ENCODE results near the gene OR2G3. TPM values are rescaled to one million over a fixed set of nuclear protein-coding genes. Genes with fewer than 3 reads are reported as not detected.

The OR2G3 gene
- total RNA-seq, 2 experiments from 2014 or later: not detected

- DNase-seq: no peak
- ChIA-PET CTCF (no interaction called here), POLR2A (no interaction called here)
- Mint-ChIP-seq H3K9me3 (peaks cover 2% of the 10 kb centered on the region), H3K36me3 (no peaks in the 10 kb centered on the region), H3K4me1 (ENCODE audit: low read depth) (no peaks in the 10 kb centered on the region), H3K4me3 (no peak overlapping the region), H3K27me3 (peaks cover 38% of the 10 kb centered on the region), H3K27ac (no peak overlapping the region)
- intact Hi-C loops (cut with micrococcal nuclease): no loop called here
Measured at GRCh38 chr1:247638781-247639180, 33.4 kb downstream of the OR2G3 start.

GRCh38 chr1:247639381-247639981, 34.1 kb downstream of the OR2G3 start:
- peak; percentile 37 for DNase-seq
- ChIA-PET POLR2A (no interaction called here), CTCF (no interaction called here)
- H3K4me1 Mint-ChIP-seq (ENCODE audit: low read depth): no peaks in the 10 kb centered on the region
- peaks cover 2% of the 10 kb centered on the region for H3K9me3 Mint-ChIP-seq
- intact Hi-C loops (cut with micrococcal nuclease): no loop called here
- H3K27me3 Mint-ChIP-seq: peaks cover 37% of the 10 kb centered on the region
- H3K36me3 Mint-ChIP-seq: no peaks in the 10 kb centered on the region
- no peak overlapping the region for H3K4me3 Mint-ChIP-seq
- no peak overlapping the region for H3K27ac Mint-ChIP-seq

GRCh38 chr1:247642742-247643141, 37.4 kb downstream of the OR2G3 start:
- Mint-ChIP-seq H3K27ac (no peak overlapping the region), H3K4me3 (no peak overlapping the region), H3K27me3 (peaks cover 25% of the 10 kb centered on the region), H3K4me1 (ENCODE audit: low read depth) (no peaks in the 10 kb centered on the region), H3K36me3 (no peaks in the 10 kb centered on the region), H3K9me3 (peaks cover 2% of the 10 kb centered on the region)
- POLR2A ChIA-PET: no interaction called here
- CTCF ChIA-PET: no interaction called here
- intact Hi-C loops (cut with micrococcal nuclease): no loop called here
- no peak for DNase-seq

- ChIA-PET POLR2A (no interaction called here), CTCF (no interaction called here)
- intact Hi-C loops (cut with micrococcal nuclease): no loop called here
- DNase-seq: no peak
- H3K27me3 Mint-ChIP-seq: peaks cover 3% of the 10 kb centered on the region
- H3K9me3 Mint-ChIP-seq: no peaks in the 10 kb centered on the region
- H3K27ac Mint-ChIP-seq: no peak overlapping the region
- no peaks in the 10 kb centered on the region for H3K36me3 Mint-ChIP-seq
- no peaks in the 10 kb centered on the region for H3K4me1 Mint-ChIP-seq (ENCODE audit: low read depth)
- H3K4me3 Mint-ChIP-seq: no peak overlapping the region
Measured at GRCh38 chr1:247646867-247647266, 41.5 kb downstream of the OR2G3 start.

GRCh38 chr1:247647864-247648263, 42.5 kb downstream of the OR2G3 start:
- POLR2A ChIA-PET: no interaction called here

GRCh38 chr1:247653040-247653439, 47.7 kb downstream of the OR2G3 start:
- CTCF ChIA-PET: no interaction called here
- Mint-ChIP-seq H3K27ac (no peak overlapping the region), H3K4me1 (ENCODE audit: low read depth) (no peaks in the 10 kb centered on the region), H3K9me3 (no peaks in the 10 kb centered on the region), H3K36me3 (no peaks in the 10 kb centered on the region), H3K27me3 (no peaks in the 10 kb centered on the region), H3K4me3 (no peak overlapping the region)
- no peak for DNase-seq
- POLR2A ChIA-PET: no interaction called here
- intact Hi-C loops (cut with micrococcal nuclease): no loop called here

More at GRCh38 chr1:247647864-247648263, 42.5 kb downstream of the OR2G3 start:
- H3K36me3 Mint-ChIP-seq: no peaks in the 10 kb centered on the region
- no peak overlapping the region for H3K27ac Mint-ChIP-seq
- intact Hi-C loops (cut with micrococcal nuclease): no loop called here
- H3K4me1 Mint-ChIP-seq (ENCODE audit: low read depth): no peaks in the 10 kb centered on the region
- H3K4me3 Mint-ChIP-seq: no peak overlapping the region
- H3K9me3 Mint-ChIP-seq: no peaks in the 10 kb centered on the region
- H3K27me3 Mint-ChIP-seq: peaks cover 3% of the 10 kb centered on the region
- CTCF ChIA-PET: no interaction called here
- no peak for DNase-seq

Other genes with a start within 250 kb of the OR2G3 start
- gene NLRP3, start 189.4 kb upstream of the OR2G3 start, total RNA-seq: 1 to 10 TPM in 1 of 2 experiments, under 1 TPM in 1; 0.97 to 1.5 TPM
- not detected for gene OR2B11, start 147.5 kb upstream of the OR2G3 start, total RNA-seq
- gene OR2C3, start 69.1 kb upstream of the OR2G3 start, total RNA-seq: not detected
- gene GCSAML, start 56.5 kb upstream of the OR2G3 start, total RNA-seq: not detected
- gene OR2G2, start 17.2 kb upstream of the OR2G3 start, total RNA-seq: not detected
- not detected for gene OR13G1, start 74.2 kb downstream of the OR2G3 start, total RNA-seq
- not detected for gene OR6F1, start 111.1 kb downstream of the OR2G3 start, total RNA-seq
- not detected for gene OR14K1, start 133.0 kb downstream of the OR2G3 start, total RNA-seq
- gene OR14A2, start 142.6 kb downstream of the OR2G3 start, total RNA-seq: not detected
- gene OR1C1, start 155.0 kb downstream of the OR2G3 start, total RNA-seq: not detected
- gene OR14A16, start 218.5 kb downstream of the OR2G3 start, total RNA-seq: not detected
- gene OR11L1, start 236.3 kb downstream of the OR2G3 start, total RNA-seq: not detected